ENCODE results near the gene CDH23. TPM values are rescaled to one million over a fixed set of nuclear protein-coding genes. Genes with fewer than 3 reads are reported as not detected.

CDH23 gene
- total and polyA plus RNA-seq, 2 experiments from 2014 or later = 0.08 TPM; not detected in 1

GRCh38 chr10:71761541-71762113 is 364.9 kb downstream of the CDH23 start:
- no peaks in the 10 kb centered on the region for H4K20me1 ChIP-seq (ENCODE audit: insufficient read depth)
- H3K9me2 ChIP-seq (ENCODE audit: insufficient read depth) = no peaks in the 10 kb centered on the region
- no peak overlapping the region for H3K4me2 ChIP-seq (ENCODE audit: unreplicated experiment)
- H3K27ac ChIP-seq = no peak overlapping the region
- WGBS, 2 experiments (ENCODE audit: low coverage in 1 of 2, low lambda C conversion rate in 2 of 2, missing lambda C conversion rate in 2 of 2) = 87 to 90% methylated on average over 26 of the region's 26 CpGs
- H3K9me3 ChIP-seq (ENCODE audit: low read depth) = no peaks in the 10 kb centered on the region
- H3K27me3 ChIP-seq (replicated peaks; ENCODE audit: insufficient read depth) = no peaks in the 10 kb centered on the region
- peaks cover 26% of the 10 kb centered on the region for H3F3A ChIP-seq (ENCODE audit: insufficient read depth)
- no peak overlapping the region for H3K4me3 ChIP-seq
- H3K79me2 ChIP-seq (ENCODE audit: insufficient read depth) = 0 out of 2 replicates have a peak, but pooled peaks cover 6% of the 10 kb centered on the region
- in situ Hi-C loops (cut with MboI) = no loop called here
- peaks cover 46% of the 10 kb centered on the region for H3K4me1 ChIP-seq (ENCODE audit: insufficient read depth)
- no peak overlapping the region for H3K9ac ChIP-seq
- TF ChIP-seq EZH2 (IDR thresholded peaks at IDR 0.05; ENCODE audit: insufficient read depth, poor library complexity, severe bottlenecking) (no peak), EZH2phosphoT487 (IDR thresholded peaks at IDR 0.05; ENCODE audit: insufficient read depth, low read depth) (no peak)
- no peak overlapping the region for H2AFZ ChIP-seq
- H3K36me3 ChIP-seq (ENCODE audit: low read depth) = 0 out of 2 replicates have a peak, but pooled peaks cover 9% of the 10 kb centered on the region
- no peak for DNase-seq

- H3K36me3 ChIP-seq (ENCODE audit: low read depth) = 0 out of 2 replicates have a peak, but pooled peaks cover 9% of the 10 kb centered on the region
- H3K9me2 ChIP-seq (ENCODE audit: insufficient read depth) = no peaks in the 10 kb centered on the region
- no peaks in the 10 kb centered on the region for H3K9me3 ChIP-seq (ENCODE audit: low read depth)
- H3K4me2 ChIP-seq (ENCODE audit: unreplicated experiment) = no peak overlapping the region
- H2AFZ ChIP-seq = no peak overlapping the region
- in situ Hi-C loops (cut with MboI) = no loop called here
- H4K20me1 ChIP-seq (ENCODE audit: insufficient read depth) = no peaks in the 10 kb centered on the region
- no peak overlapping the region for H3K4me3 ChIP-seq
- no peaks in the 10 kb centered on the region for H3K27me3 ChIP-seq (replicated peaks; ENCODE audit: insufficient read depth)
- H3K27ac ChIP-seq = no peak overlapping the region
- no peak overlapping the region for H3K9ac ChIP-seq
- DNase-seq = no peak
- peaks cover 51% of the 10 kb centered on the region for H3K4me1 ChIP-seq (ENCODE audit: insufficient read depth)
- WGBS, 2 experiments (ENCODE audit: low coverage in 1 of 2, low lambda C conversion rate in 2 of 2, missing lambda C conversion rate in 2 of 2) = 86 to 91% methylated on average over 5 of the region's 5 CpGs
- H3F3A ChIP-seq (ENCODE audit: insufficient read depth) = peaks cover 27% of the 10 kb centered on the region
- 0 out of 2 replicates have a peak, but pooled peaks cover 6% of the 10 kb centered on the region for H3K79me2 ChIP-seq (ENCODE audit: insufficient read depth)
- TF ChIP-seq EZH2phosphoT487 (IDR thresholded peaks at IDR 0.05; ENCODE audit: insufficient read depth, low read depth) = no peak
- TF ChIP-seq EZH2 (IDR thresholded peaks at IDR 0.05; ENCODE audit: insufficient read depth, poor library complexity, severe bottlenecking) = no peak
Measured at GRCh38 chr10:71762324-71762723, 365.6 kb downstream of the CDH23 start.

GRCh38 chr10:71763352-71764127 is 366.8 kb downstream of the CDH23 start:
- H3K27ac ChIP-seq = peak overlapping the region; percentile 62
- 0 out of 2 replicates have a peak, but pooled peaks cover 6% of the 10 kb centered on the region for H3K79me2 ChIP-seq (ENCODE audit: insufficient read depth)
- H3K9me2 ChIP-seq (ENCODE audit: insufficient read depth) = no peaks in the 10 kb centered on the region
- TF ChIP-seq EZH2 (IDR thresholded peaks at IDR 0.05; ENCODE audit: insufficient read depth, poor library complexity, severe bottlenecking) (no peak), EZH2phosphoT487 (IDR thresholded peaks at IDR 0.05; ENCODE audit: insufficient read depth, low read depth) (no peak)
- H3K9ac ChIP-seq = peak overlapping the region; percentile 38; the same call in 1 of the 2 replicates
- DNase-seq = peak; percentile 73
- peaks cover 62% of the 10 kb centered on the region for H3K4me1 ChIP-seq (ENCODE audit: insufficient read depth)
- H3K9me3 ChIP-seq (ENCODE audit: low read depth) = no peaks in the 10 kb centered on the region
- no peak overlapping the region for H3K4me2 ChIP-seq (ENCODE audit: unreplicated experiment)
- no peak overlapping the region for H3K4me3 ChIP-seq
- H4K20me1 ChIP-seq (ENCODE audit: insufficient read depth) = no peaks in the 10 kb centered on the region
- in situ Hi-C loops (cut with MboI) = no loop called here
- no peak overlapping the region for H2AFZ ChIP-seq
- no peaks in the 10 kb centered on the region for H3K27me3 ChIP-seq (replicated peaks; ENCODE audit: insufficient read depth)
- 35 to 39% methylated on average over 11 of the region's 11 CpGs for WGBS, 2 experiments (ENCODE audit: low coverage in 1 of 2, low lambda C conversion rate in 2 of 2, missing lambda C conversion rate in 2 of 2)
- H3F3A ChIP-seq (ENCODE audit: insufficient read depth) = peaks cover 40% of the 10 kb centered on the region
- 0 out of 2 replicates have a peak, but pooled peaks cover 3% of the 10 kb centered on the region for H3K36me3 ChIP-seq (ENCODE audit: low read depth)

GRCh38 chr10:71765176-71765904 is 368.6 kb downstream of the CDH23 start:
- Histone ChIP-seq H3K27ac (peak overlapping the region; percentile 98), H3F3A (ENCODE audit: insufficient read depth) (peaks cover 52% of the 10 kb centered on the region), H3K9me2 (ENCODE audit: insufficient read depth) (no peaks in the 10 kb centered on the region), H3K27me3 (replicated peaks; ENCODE audit: insufficient read depth) (no peaks in the 10 kb centered on the region), H3K9ac (peak overlapping the region; percentile 20), H3K4me1 (ENCODE audit: insufficient read depth) (peaks cover 72% of the 10 kb centered on the region), H2AFZ (no peak overlapping the region), H3K4me3 (no peak overlapping the region), H3K9me3 (ENCODE audit: low read depth) (no peaks in the 10 kb centered on the region), H4K20me1 (ENCODE audit: insufficient read depth) (no peaks in the 10 kb centered on the region), H3K36me3 (ENCODE audit: low read depth) (0 out of 2 replicates have a peak, but pooled peaks cover under 1% of the 10 kb centered on the region), H3K79me2 (ENCODE audit: insufficient read depth) (peaks cover 16% of the 10 kb centered on the region; the same call in 1 of the 2 replicates), H3K4me2 (ENCODE audit: unreplicated experiment) (peak overlapping the region; percentile 10)
- in situ Hi-C loops (cut with MboI) = no loop called here
- 57 to 60% methylated on average over 8 of the region's 8 CpGs for WGBS, 2 experiments (ENCODE audit: low coverage in 1 of 2, low lambda C conversion rate in 2 of 2, missing lambda C conversion rate in 2 of 2)
- TF ChIP-seq EZH2phosphoT487 (IDR thresholded peaks at IDR 0.05; ENCODE audit: insufficient read depth, low read depth) (no peak), EZH2 (IDR thresholded peaks at IDR 0.05; ENCODE audit: insufficient read depth, poor library complexity, severe bottlenecking) (no peak)
- peak; percentile 78 for DNase-seq

All from GM23248 (cell line).